GM08714 (cell line): ENCODE results near the gene CDH7.

Experiments used
- H3K4me3 ChIP-seq: fragments of 200-500 bp; sonication (Bioruptor generic); 2 replicates; pipeline ENCODE4 v1.5.1; 2014; ENCODE audit warnings: mild to moderate bottlenecking, low read length, inconsistent platforms
- ZNF274 ChIP-seq: IDR thresholded peaks from 2 replicates; pipeline ENCODE4 v1.6.1; 2012; ENCODE audit warnings: mild to moderate bottlenecking, low read depth, low read length

The CDH7 gene

GRCh38 chr18:65906621-65907034 is 155.8 kb downstream of the CDH7 start:
- H3K4me3 ChIP-seq = no peak overlapping the region
- no peak for TF ChIP-seq ZNF274

- H3K4me3 ChIP-seq = no peak overlapping the region
- no peak for TF ChIP-seq ZNF274
These were observed 156.5 kb downstream of the CDH7 start for GRCh38 chr18:65907281-65907680.

- H3K4me3 ChIP-seq = no peak overlapping the region
- no peak for TF ChIP-seq ZNF274
These were observed 168.2 kb downstream of the CDH7 start for GRCh38 chr18:65919018-65919417.

GRCh38 chr18:65919663-65920062 is 168.9 kb downstream of the CDH7 start:
- H3K4me3 ChIP-seq = no peak overlapping the region
- no peak for TF ChIP-seq ZNF274

- TF ChIP-seq ZNF274 = no peak
- no peak overlapping the region for H3K4me3 ChIP-seq
These were observed 171.3 kb downstream of the CDH7 start for GRCh38 chr18:65922103-65922502.

- no peak overlapping the region for H3K4me3 ChIP-seq
- no peak for TF ChIP-seq ZNF274
These were observed 174.1 kb downstream of the CDH7 start for GRCh38 chr18:65924904-65925303.

GRCh38 chr18:65934874-65935273 is 184.1 kb downstream of the CDH7 start:
- no peak for TF ChIP-seq ZNF274
- H3K4me3 ChIP-seq = no peak overlapping the region

- TF ChIP-seq ZNF274 = no peak
These were observed 185.9 kb downstream of the CDH7 start for GRCh38 chr18:65936678-65937077.

GRCh38 chr18:65937180-65937579 is 186.4 kb downstream of the CDH7 start:
- TF ChIP-seq ZNF274 = no peak
- H3K4me3 ChIP-seq = no peak overlapping the region

More at GRCh38 chr18:65936678-65937077, 185.9 kb downstream of the CDH7 start:
- no peak overlapping the region for H3K4me3 ChIP-seq

GRCh38 chr18:65938592-65939372 is 188.0 kb downstream of the CDH7 start:
- no peak overlapping the region for H3K4me3 ChIP-seq
- TF ChIP-seq ZNF274 = no peak
